HL-60 (cell line): ENCODE measurements around the gene RET.

ENCODE experiments used
- DNase-seq, 2 experiments: peaks; one replicate each; pipeline ENCODE4 v3.0.0-alpha.2; 2010 to 2020; ENCODE audit warnings: low read depth in 1 of 2, low spot score in 1 of 2
- H3K27ac ChIP-seq: fragments of 250-450 bp; sonication (Bioruptor Pico); replicated peaks from 2 replicates; pipeline ENCODE4 v1.5.1; 2020; ENCODE audit warnings: mild to moderate bottlenecking, moderate library complexity
- H3K27me3 ChIP-seq: fragments of 250-450 bp; sonication (Bioruptor Pico); 2 replicates; pipeline ENCODE4 v1.5.1; 2021; ENCODE audit warnings: mild to moderate bottlenecking, moderate library complexity; ENCODE audit not compliant: insufficient read depth, poor library complexity, severe bottlenecking
- H3K4me3 ChIP-seq: replicated peaks from 2 replicates; pipeline ENCODE4 v1.5.1; 2011; ENCODE audit warnings: mild to moderate bottlenecking, control low read depth, low read length; ENCODE audit not compliant: insufficient read depth
- CTCF ChIP-seq: IDR thresholded peaks from one replicate; pipeline ENCODE4 v1.5.1; 2011; ENCODE audit warnings: low read length, control low read depth, inconsistent platforms; ENCODE audit not compliant: insufficient read depth
- GABPA ChIP-seq: IDR thresholded peaks from 2 replicates; pipeline ENCODE4 v1.6.1; 2012; ENCODE audit warnings: low read depth
- POLR2AphosphoS5 ChIP-seq: IDR thresholded peaks from 2 replicates; pipeline ENCODE4 v1.6.1; 2012; ENCODE audit warnings: low read depth
- REST ChIP-seq: IDR thresholded peaks from 2 replicates; pipeline ENCODE4 v1.6.1; 2012; ENCODE audit warnings: low read depth; ENCODE audit not compliant: insufficient replicate concordance
- SPI1 ChIP-seq: IDR thresholded peaks from 2 replicates; pipeline ENCODE4 v1.6.1; 2012; ENCODE audit warnings: low read depth, mild to moderate bottlenecking, borderline replicate concordance

RET gene

GRCh38 chr10:43100366-43100765 is 23.5 kb downstream of the RET start:
- no peak for DNase-seq

GRCh38 chr10:43102063-43102828 is 25.4 kb downstream of the RET start:
- H3K27me3 ChIP-seq = no peaks in the 10 kb centered on the region
- no peak for DNase-seq
- no peak overlapping the region for H3K27ac ChIP-seq
- TF ChIP-seq POLR2AphosphoS5 (no peak), GABPA (no peak), REST (no peak), CTCF (no peak), SPI1 (no peak)
- H3K4me3 ChIP-seq = no peak overlapping the region

More at GRCh38 chr10:43100366-43100765, 23.5 kb downstream of the RET start:
- Histone ChIP-seq H3K4me3 (no peak overlapping the region), H3K27ac (no peak overlapping the region), H3K27me3 (no peaks in the 10 kb centered on the region)
- TF ChIP-seq SPI1 (no peak), REST (no peak), CTCF (no peak)

- DNase-seq = peak; percentile 55 to 66
- H3K4me3 ChIP-seq = peak overlapping the region; percentile 43
- H3K27me3 ChIP-seq = no peaks in the 10 kb centered on the region
- H3K27ac ChIP-seq = peak overlapping the region; percentile 59
- TF ChIP-seq CTCF = peak; percentile 92
- no peak for TF ChIP-seq REST
- TF ChIP-seq SPI1 = no peak
These were observed 28.5 kb downstream of the RET start for GRCh38 chr10:43105102-43105955.
